KBM-7 (cell line): ENCODE data around the gene TALDO1.
A peak's percentile ranks its signal among the peaks of the same experiment; 100 is the strongest.
"Not testable (repeated sequence)": the region's sequence is repeated elsewhere in the genome, so short reads cannot be mapped to it uniquely, and the experiment has no call there.

Source experiments
- DNase-seq: peaks from one replicate; pipeline ENCODE4 v3.0.0-alpha.2; 2015
- in situ Hi-C: fragments of 300-500 bp; cut with MboI; formaldehyde crosslinking; loops from 2 replicates; pipeline ENCODE4 v1.14.3; 2020; ENCODE audit warnings: low sequenced_read_pairs, low pct_unique_long_range_greater_than_20kb, mixed read lengths

The TALDO1 gene

DNA sequence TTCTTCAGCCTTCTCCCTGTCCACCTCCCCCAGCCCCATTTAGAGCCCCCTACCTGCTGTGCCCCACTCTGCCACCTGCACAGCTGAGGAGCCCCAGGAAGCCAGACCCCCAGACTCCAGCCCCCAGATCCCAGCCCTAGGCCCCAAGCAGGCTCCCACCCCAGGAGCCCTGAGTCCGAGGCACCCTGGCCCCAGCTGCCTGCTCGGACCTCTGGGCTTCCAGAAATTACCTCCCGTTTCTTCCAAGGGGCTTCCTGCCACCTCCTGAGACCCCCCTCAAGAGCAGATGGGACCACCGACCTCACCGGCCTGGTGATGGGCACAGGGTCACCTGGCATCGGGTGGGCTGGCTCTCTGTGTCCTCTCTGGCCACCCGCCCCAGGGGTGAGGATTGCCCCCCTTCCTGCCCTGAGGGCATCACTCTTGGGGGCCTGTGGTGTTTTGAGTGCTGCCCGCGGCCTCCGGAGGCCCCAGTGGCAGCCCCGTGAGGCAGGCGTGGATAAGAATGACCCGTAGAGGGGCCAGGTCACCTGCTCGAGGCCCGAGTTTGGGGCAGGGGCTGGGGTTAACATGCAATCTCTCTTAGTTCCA, 18.3 kb upstream of the TALDO1 start:
- in situ Hi-C loops: no loop called here
- no peak for DNase-seq

GRCh38 chr11:729492-730074, 17.7 kb upstream of the TALDO1 start:
- no peak for DNase-seq
- in situ Hi-C loops: no loop called here

DNA sequence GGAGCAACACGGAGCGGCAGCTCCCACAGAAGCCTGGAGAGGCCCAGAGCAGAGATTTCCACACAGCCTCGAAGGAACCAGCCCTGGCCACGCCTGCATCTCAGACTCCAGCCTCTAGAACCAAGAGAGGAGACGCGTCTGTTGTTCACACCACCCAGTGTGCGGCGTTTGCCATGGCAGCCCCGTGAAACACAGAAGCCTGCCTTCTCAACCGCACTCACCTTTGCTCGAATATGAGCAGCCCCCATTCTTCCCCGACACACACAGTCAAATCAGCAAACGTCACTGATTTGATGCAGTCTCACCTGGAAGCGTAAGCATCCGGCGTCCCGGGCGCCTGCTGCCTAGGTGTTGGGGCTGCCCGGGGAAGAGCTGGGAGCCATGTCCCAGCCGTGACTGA, 14.2 kb upstream of the TALDO1 start:
- in situ Hi-C loops: no loop called here
- no peak for DNase-seq

GRCh38 chr11:734541-734940, 12.7 kb upstream of the TALDO1 start:
- DNase-seq, in situ Hi-C loops: not testable (repeated sequence)

GRCh38 chr11:737366-737765, 9.9 kb upstream of the TALDO1 start:
- peak; percentile 34 for DNase-seq
- in situ Hi-C loops: no loop called here

GRCh38 chr11:737899-738298, 9.4 kb upstream of the TALDO1 start:
- in situ Hi-C loops, DNase-seq: not testable (repeated sequence)

DNA sequence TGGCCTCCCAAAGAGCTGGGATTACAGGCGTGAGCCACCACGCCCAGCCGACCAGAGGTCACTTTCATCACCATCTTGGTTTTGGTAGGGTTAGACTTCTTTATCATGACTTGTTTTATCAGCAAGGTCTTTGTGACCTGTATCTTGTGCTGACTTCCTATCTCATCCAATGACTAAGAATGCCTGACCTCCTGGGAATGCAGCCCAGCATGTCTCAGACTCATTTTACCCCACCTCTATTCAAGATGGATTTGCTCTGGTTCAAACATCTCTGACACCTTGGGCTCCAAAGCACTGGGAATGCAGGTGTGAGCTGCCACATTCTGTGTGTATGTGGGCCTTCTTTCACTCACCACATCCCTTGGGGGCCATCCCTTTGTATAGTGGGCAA, 5.1 kb upstream of the TALDO1 start:
- in situ Hi-C loops: no loop called here
- no peak for DNase-seq

DNA sequence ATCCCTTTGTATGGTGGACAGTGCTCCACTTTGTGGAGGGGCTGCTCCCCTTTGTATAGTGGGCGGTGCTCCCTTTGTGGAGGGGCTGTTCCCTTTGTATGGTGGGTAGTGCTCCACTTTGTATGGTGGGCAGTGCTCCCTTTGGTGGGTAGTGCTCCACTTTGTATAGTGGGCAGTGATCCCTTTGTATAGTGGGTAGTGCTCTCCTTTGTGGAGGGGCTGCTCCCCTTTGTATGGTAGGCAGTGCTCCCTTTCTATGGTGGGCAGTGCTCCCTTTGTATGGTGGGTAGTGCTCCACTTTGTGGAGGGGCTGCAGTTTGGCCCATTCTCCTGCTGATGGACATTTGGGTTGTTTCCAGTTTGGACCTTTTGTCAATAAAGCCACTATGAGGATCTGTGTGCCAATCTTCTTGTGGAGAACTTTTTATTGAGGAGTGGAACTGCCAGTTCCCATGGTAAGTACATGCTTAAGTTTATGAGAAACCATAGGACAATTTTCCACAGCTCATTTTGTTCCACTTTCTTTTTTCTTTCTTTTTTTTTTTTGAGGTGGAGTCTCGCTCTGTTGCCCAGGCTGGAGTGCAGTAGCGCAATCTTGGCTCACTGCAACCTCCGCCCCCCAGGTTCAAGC, 4.6 kb upstream of the TALDO1 start:
- DNase-seq: no peak
- in situ Hi-C loops: no loop called here

DNA sequence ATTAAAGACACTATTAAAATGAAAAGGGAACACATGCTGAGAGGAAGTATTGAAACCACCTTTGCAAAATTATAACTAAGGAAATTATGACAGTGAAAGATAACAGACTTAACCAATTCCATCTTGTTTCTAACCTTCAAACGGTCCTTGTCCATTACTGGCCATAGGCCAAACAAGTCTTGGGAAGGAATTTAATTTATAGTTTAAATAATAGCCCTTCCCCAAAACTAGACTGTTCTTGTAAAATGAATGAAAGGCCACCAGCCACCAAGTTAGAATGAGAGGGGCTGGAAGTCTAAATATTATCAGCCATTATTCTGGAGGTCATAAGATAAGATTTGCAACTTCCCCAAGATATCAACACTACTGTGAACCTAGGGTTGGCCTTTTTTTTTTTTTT, 1.8 kb upstream of the TALDO1 start:
- in situ Hi-C loops: no loop called here
- DNase-seq: no peak

DNA sequence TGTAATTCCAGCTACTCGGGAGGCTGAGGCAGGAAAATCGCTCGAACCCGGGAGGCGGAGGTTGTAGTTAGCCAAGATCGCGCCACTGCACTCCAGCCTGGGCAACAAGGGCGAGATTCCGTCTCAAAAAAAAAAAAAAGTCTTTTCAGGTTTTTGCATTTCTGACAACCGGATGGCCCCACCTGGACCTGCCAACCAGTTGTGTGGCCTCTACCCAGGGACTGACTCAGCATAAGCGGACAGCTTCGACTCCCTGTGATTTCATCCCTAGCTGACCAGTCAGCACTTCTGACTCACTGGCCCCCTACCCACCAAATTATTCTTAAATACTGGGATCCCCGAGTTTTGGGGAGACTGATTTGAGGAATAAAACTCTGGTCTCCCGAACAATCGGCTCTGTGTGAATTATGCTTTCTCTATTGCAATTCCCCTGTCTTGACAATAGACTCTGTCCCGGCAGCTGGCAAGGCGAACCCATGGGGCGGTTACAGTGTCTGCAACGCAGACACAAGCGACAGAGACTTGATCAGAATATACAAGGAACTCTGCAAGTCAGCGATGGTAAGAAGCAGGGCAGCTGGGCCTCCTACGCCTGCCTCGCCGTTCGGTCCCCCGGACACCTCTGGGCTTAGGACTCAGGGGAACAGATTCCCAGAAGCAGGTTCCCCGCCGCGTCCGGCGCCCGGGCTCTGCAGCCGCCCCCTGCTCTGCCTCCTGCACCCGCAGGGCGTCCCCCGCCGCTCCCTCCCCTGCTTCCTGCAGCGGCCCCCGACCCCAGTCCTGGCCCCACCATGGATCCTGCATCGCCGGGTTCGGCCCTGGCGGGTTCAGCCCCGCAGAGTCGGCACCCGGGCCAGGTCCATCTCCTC, 741 bp upstream of the TALDO1 start:
- peak; percentile 53 for DNase-seq
- in situ Hi-C loops: no loop called here

DNA sequence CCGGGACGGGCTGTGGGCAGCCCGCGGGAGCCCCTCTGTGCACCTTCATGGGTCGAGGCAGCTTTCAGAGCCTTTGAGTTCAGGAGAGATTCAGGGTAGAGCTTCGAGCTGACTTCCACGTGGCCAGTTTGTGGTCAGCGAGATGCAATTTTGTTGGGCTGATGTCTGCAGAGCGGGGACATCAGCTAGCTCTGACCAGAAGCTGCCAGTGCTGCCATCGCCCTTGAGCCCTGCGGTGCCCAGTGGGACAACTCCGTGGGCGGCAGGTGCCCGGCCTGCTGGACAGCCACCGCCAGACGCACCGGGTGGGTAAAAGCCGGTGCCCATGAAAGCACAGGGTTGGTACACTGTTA, 719 bp downstream of the TALDO1 start:
- in situ Hi-C loops: no loop called here
- DNase-seq: peak; percentile 30

GRCh38 chr11:749731-750130, 2.5 kb downstream of the TALDO1 start:
- in situ Hi-C loops: loop anchor here (10.0 kb wide), 1 partner anchor 55 kb away; the partner anchor contains the start of genes DEAF1 and TMEM80
- no peak for DNase-seq

- DNase-seq: no peak
- in situ Hi-C loops: no loop called here
Measured at GRCh38 chr11:760236-760635, 13.0 kb downstream of the TALDO1 start.

- in situ Hi-C loops: no loop called here
Measured at GRCh38 chr11:761526-762108, 14.4 kb downstream of the TALDO1 start.

DNA sequence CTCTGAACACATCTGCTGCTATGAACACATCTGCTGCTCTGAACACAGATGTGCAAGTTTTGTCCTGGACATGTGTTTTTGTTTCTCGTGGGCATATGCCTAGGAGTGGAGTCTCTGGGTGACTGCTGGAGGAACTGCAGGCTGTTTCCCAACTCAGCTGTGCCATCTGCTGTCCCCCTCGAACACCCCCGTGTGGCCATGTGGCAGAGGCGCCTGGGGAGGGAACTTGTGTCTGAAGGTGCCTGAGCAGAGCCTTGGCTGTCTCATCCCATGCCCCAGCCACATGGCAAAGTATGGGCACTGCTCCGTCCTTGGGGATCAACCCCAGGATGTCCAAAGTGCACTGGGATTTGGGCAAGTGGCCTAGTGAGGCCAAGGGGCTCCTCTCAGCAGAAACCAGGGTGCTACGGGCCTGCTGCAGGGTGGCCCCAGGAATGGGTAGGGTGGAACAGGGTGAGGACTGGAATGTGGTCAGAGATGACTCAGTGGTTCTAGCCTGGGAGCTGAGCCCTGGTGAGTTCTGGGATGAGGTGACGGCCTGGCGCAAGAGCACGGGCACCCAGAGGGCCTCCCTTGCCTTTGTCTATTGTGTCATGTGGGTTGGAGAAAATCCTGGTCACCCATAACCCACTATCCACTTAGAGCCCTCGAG, 15.3 kb downstream of the TALDO1 start:
- in situ Hi-C loops: no loop called here

More at GRCh38 chr11:761526-762108, 14.4 kb downstream of the TALDO1 start:
- DNase-seq: no peak

DNA sequence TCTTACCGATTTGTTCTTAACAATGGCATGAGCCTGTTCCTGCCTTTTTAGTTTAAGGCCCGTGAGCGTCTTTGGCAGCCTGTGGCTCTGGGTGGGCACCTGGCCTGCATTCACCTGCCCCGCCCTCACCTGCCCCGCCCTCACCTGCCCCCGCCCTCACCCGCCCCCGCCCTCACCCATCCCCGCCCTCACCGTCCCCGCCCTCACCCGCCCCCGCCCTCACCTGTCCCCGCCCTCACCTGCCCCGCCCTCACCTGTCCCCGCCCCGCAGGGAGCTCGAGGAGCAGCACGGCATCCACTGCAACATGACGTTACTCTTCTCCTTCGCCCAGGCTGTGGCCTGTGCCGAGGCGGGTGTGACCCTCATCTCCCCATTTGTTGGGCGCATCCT, 15.8 kb downstream of the TALDO1 start:
- no peak for DNase-seq

More for the DNA sequence above, 15.3 kb downstream of the TALDO1 start:
- peak; percentile 55 for DNase-seq

GRCh38 chr11:763549-764321, 16.5 kb downstream of the TALDO1 start:
- in situ Hi-C loops: no loop called here
- no peak for DNase-seq

More for the DNA sequence above, 15.8 kb downstream of the TALDO1 start:
- in situ Hi-C loops: no loop called here

- in situ Hi-C loops: no loop called here
Measured at GRCh38 chr11:764322-765024, 17.2 kb downstream of the TALDO1 start.

More at GRCh38 chr11:764322-765024, 17.2 kb downstream of the TALDO1 start:
- no peak for DNase-seq
